Heart left ventricle (tissue), 16 donors: ENCODE measurements around the gene KCNQ1. TPM values are rescaled to one million over a fixed set of nuclear protein-coding genes. Genes with fewer than 3 reads are reported as not detected.

Experiments
- ATAC-seq, 4 donors: fragments of 200-7000 bp; cut with Tn5 transposase; one replicate each; pipeline ENCODE4 v1.9.1; 2020 to 2022; ENCODE audit warnings: moderate library complexity in 4 of 4, mild to moderate bottlenecking in 3 of 4, moderate number of reproducible peaks in 1 of 4
- DNase-seq, 5 donors: peaks; one replicate each; pipeline ENCODE4 v3.0.0-alpha.2; 2020
- H3K27ac ChIP-seq, 12 donors: fragments of 200-600 bp; sonication (generic) in 4 of 12; one replicate each; pipeline versions ENCODE4 v1.5.0 to v1.8.0; 2016 to 2022; ENCODE audit warnings: mild to moderate bottlenecking in 2 of 12
- H3K27me3 ChIP-seq, 9 donors: fragments of 200-600 bp; sonication (generic) in 2 of 9; one replicate each; pipeline versions ENCODE4 v1.5.1 to v1.8.0; 2016 to 2022; ENCODE audit warnings: mild to moderate bottlenecking in 3 of 9
- H3K36me3 ChIP-seq, 9 donors: fragments of 200-600 bp; sonication (generic) in 2 of 9; one replicate each; pipeline versions ENCODE4 v1.5.0 to v1.8.0; 2018 to 2022; ENCODE audit warnings: mild to moderate bottlenecking in 2 of 9
- H3K4me1 ChIP-seq, 12 donors: fragments of 200-600 bp; sonication (generic) in 4 of 12; one replicate each; pipeline versions ENCODE4 v1.5.0 to v1.8.0; 2016 to 2022; ENCODE audit warnings: mild to moderate bottlenecking in 3 of 12
- H3K4me3 ChIP-seq, 12 donors: fragments of 200-600 bp; sonication (generic) in 4 of 12; one replicate each; pipeline versions ENCODE4 v1.5.0 to v1.8.0; 2017 to 2022; ENCODE audit warnings: mild to moderate bottlenecking in 9 of 12, moderate library complexity in 4 of 12
- H3K9me3 ChIP-seq, 12 donors: fragments of 200-600 bp; sonication (generic) in 4 of 12; one replicate each; pipeline versions ENCODE4 v1.5.0 to v1.8.0; 2016 to 2022; ENCODE audit warnings: mild to moderate bottlenecking in 1 of 12
- POLR2A ChIP-seq, 2 donors: fragments of 450-650 bp; IDR thresholded peaks; one replicate each; pipeline ENCODE4 v1.6.1; 2017; ENCODE audit warnings: antibody characterized with exemption in 2 of 2, mild to moderate bottlenecking in 2 of 2, moderate library complexity in 2 of 2
- WGBS, 4 donors: extraction: QIAGEN DNeasy Blood & Tissue Kit in 2 of 4; methylation state at CpG; one replicate each; pipeline versions ENCODE4 v1.1.5 to v1.1.7; 2013 to 2018; 5-methylcytosine and 5-hydroxymethylcytosine counted together
- intact Hi-C, 10 donors: fragments of 100-400 bp; cut with DNase I; formaldehyde crosslinking; loops; one replicate each; pipeline versions ENCODE4 v1.11.1 to v1.14.2; 2022
- polyA plus RNA-seq, 2 donors: library from polyadenylated mRNA; stranded (reverse); fragments of 200-250 nt; gene quantifications; one replicate each; pipeline ENCODE4 v1.2.3, GENCODE V29; 2013
- total RNA-seq, 9 donors: library from RNA; depleted of rRNA in 2 of 9; stranded (reverse); fragments of >200 nt in 2 of 9; fragmentation: NEBNext Ultra II Directional in 3 of 9; extraction: Animal tissue kit (Norgen Biotek cat#: 25700) in 3 of 9; gene quantifications; one replicate each; pipeline versions ENCODE4 v1.1.0 to v1.2.4, GENCODE V29; 2016 to 2023
- TF ChIP-seq, protein P1 (sequence below), 12 donors: fragments of 200-600 bp; sonication (generic) in 4 of 12; IDR thresholded peaks; one replicate each; pipeline versions ENCODE4 v1.5.0 to v1.8.0; 2018 to 2022; ENCODE audit warnings: antibody characterized with exemption in 12 of 12, mild to moderate bottlenecking in 5 of 12
- donor health status: ischemic (EF 13 %, LVEDD 7.1; RV severe dilation, severe dysfunction).
- donor health status: healthy with polysubstance abuse.
- donor health status: DM: no; HTN: yes; CAD: no.
- donor health status: DM: no; HTN: no; CAD: no.
- donor health status: ischemic (EF 25% LVEDD 6.9; RV normal size, moderate dysfunction).
- donor health status: ischemic (EF 25% LVEDD 5.7; RV mildly dilated, moderate dysfunction).
- donor health status: healthy.
- donor health status: DM: yes; HTN: yes; CAD: no.
- donor health status: ischemic (EF 35%, LVEDD 5.7; RV mildly dilated, moderate dysfunction).
- donor health status: nonischemic (EF 11% LVEDD 7.7; RV severe dilation, severe dysfunction).
- donor health status: DM: yes; HTN: yes; CAD: no.
- donor health status: PGD.
- donor health status: ischemic (EF 29% LVEDD 5.4; RV normal size, mild dysfunction).
- donor health status: nonischemic (EF 23%, LVEDD 6.1; RV moderate dilation, normal function).

KCNQ1 gene
- total and polyA plus RNA-seq, 11 donors = 18.6 to 42.4 (median 31.4) TPM

DNA sequence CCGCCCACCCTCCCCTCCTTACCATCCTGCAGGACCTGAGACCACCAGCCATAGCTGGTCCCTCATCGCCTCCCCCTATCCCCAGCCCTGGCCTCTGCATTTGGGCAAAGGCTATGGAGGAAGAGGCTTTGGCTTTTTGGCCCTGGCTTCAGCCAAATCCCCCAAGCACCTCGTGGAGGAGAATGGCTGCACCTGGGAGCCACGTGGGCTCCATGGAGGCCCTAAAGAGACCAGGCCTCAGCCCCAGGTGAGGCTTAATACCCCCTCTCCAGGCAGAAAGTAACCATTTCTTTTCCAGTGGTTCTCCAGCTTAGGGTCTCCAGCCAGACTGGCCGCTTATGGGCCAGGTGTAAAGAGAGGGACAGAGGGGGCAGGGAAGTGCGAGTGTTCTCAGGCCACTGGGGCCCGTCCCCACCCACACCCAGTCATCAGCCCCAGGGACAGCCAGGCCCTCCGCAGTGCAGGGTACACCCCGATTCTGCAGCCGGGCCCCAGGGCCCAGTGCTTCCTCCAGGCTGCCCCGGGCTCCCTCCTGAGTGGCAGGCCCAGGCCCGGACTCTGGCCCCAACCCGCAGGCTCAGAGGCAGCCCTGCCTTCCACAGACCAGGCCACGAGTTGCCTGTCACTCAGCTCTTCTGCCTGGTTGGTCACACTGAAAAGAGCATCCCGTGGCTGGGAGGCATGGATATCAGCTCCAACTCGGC, 414.3 kb downstream of the KCNQ1 start:
- intact Hi-C loops = no loop called here
- H3K36me3 ChIP-seq = no peaks in the 10 kb centered on the region
- peaks cover 0 to 25% (median 8%) of the 10 kb centered on the region in 9 donors for H3K27me3 ChIP-seq
- 87 to 92% (median 89%) methylated on average over 11 to 16 of the region's 16 CpGs for WGBS, 4 donors
- no peak for ATAC-seq
- H3K4me1 ChIP-seq = peaks cover 0 to 16% (median 5%) of the 10 kb centered on the region in 12 donors
- no peaks in the 10 kb centered on the region for H3K9me3 ChIP-seq
- no peak for DNase-seq
- H3K4me3 ChIP-seq = no peak overlapping the region
- no peak overlapping the region for H3K27ac ChIP-seq
- TF ChIP-seq, protein P1, sequence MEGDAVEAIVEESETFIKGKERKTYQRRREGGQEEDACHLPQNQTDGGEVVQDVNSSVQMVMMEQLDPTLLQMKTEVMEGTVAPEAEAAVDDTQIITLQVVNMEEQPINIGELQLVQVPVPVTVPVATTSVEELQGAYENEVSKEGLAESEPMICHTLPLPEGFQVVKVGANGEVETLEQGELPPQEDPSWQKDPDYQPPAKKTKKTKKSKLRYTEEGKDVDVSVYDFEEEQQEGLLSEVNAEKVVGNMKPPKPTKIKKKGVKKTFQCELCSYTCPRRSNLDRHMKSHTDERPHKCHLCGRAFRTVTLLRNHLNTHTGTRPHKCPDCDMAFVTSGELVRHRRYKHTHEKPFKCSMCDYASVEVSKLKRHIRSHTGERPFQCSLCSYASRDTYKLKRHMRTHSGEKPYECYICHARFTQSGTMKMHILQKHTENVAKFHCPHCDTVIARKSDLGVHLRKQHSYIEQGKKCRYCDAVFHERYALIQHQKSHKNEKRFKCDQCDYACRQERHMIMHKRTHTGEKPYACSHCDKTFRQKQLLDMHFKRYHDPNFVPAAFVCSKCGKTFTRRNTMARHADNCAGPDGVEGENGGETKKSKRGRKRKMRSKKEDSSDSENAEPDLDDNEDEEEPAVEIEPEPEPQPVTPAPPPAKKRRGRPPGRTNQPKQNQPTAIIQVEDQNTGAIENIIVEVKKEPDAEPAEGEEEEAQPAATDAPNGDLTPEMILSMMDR (IDR thresholded peaks at IDR 0.05) = no peak
- TF ChIP-seq POLR2A (IDR thresholded peaks at IDR 0.05) = no peak

DNA sequence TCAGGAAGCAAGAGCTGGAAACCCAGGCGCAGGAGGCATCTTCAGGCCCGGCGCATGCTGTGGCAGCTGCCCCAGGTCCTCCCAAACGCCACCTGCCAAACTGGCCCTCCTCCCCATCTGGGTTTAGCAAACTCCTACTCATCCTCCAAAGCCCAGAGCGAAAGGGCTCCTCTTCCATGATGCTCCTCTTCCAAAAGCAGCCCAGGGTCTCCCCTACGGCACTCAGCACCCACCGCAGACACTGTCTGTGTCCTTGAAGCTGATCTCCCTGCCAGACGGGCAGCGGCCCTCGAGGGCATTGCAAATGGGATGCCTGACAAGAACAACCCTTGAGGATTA, 414.9 kb downstream of the KCNQ1 start:
- ATAC-seq = no peak
- H3K9me3 ChIP-seq = no peaks in the 10 kb centered on the region
- no peak overlapping the region for H3K4me3 ChIP-seq
- TF ChIP-seq POLR2A (IDR thresholded peaks at IDR 0.05) = no peak
- TF ChIP-seq, protein P1 (IDR thresholded peaks at IDR 0.05) = no peak
- H3K36me3 ChIP-seq = no peaks in the 10 kb centered on the region
- DNase-seq = no peak
- intact Hi-C loops = loop anchor here in 1 of 10 donors (10.0 kb wide), 1 partner anchor 45 kb away; no protein-coding TSS in a partner anchor
- H3K27ac ChIP-seq = no peak overlapping the region
- H3K27me3 ChIP-seq = peaks cover 0 to 26% (median 8%) of the 10 kb centered on the region in 9 donors
- WGBS, 4 donors = 93 to 96% (median 96%) methylated on average over 9 to 10 of the region's 10 CpGs
- peaks cover 0 to 16% (median 5%) of the 10 kb centered on the region in 12 donors for H3K4me1 ChIP-seq

DNA sequence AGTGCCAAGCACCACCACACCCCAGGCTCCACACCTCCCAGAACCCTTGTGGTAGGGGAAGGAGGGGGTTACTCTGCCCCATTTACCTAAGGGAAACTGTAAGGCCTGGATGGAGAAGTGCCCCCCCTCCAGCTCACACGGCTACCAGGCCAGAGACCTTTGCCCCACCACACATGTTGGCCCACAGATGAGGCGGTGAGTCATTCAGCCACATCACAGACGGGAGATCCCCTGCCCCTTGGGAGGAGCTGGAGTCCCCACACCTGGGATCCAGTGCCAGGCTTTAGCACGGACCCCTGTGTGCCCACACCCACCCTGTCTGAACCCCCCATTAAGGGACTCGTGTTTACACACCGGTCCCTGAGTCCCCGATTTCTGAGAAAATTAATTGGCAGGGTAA, 415.8 kb downstream of the KCNQ1 start:
- 82 to 91% (median 89%) methylated on average over 5 to 7 of the region's 7 CpGs for WGBS, 4 donors

More for the DNA sequence above, 415.8 kb downstream of the KCNQ1 start:
- Histone ChIP-seq H3K4me3 (no peak overlapping the region), H3K4me1 (peaks cover 0 to 16% (median 5%) of the 10 kb centered on the region in 12 donors), H3K9me3 (no peaks in the 10 kb centered on the region), H3K27ac (no peak overlapping the region), H3K27me3 (peaks cover 0 to 26% (median 8%) of the 10 kb centered on the region in 9 donors), H3K36me3 (no peaks in the 10 kb centered on the region)
- intact Hi-C loops = loop anchor here in 1 of 10 donors (10.0 kb wide), 1 partner anchor 46 kb away; no protein-coding TSS in a partner anchor
- ATAC-seq = no peak
- TF ChIP-seq, protein P1 (IDR thresholded peaks at IDR 0.05) = no peak
- no peak for TF ChIP-seq POLR2A (IDR thresholded peaks at IDR 0.05)
- DNase-seq = no peak
